OCI-LY3 (cell line): ENCODE results near the gene MACF1.
"Not testable (repeated sequence)": the region's sequence is repeated elsewhere in the genome, so short reads cannot be mapped to it uniquely, and the experiment has no call there.

Source experiments
- H2AFZ ChIP-seq: fragments of 200-600, 300-600 bp; shearing (Covaris generic); 2 replicates; pipeline ENCODE4 v1.6.0; 2014; ENCODE audit warnings: antibody characterized with exemption, low read depth, low read length
- H3K27ac ChIP-seq: fragments of 200-600, 300-600 bp; sonication (generic); 2 replicates; pipeline ENCODE4 v1.5.1; 2014; ENCODE audit warnings: mild to moderate bottlenecking, low read length, moderate library complexity, mixed read lengths
- H3K27me3 ChIP-seq: fragments of 200-600, 300-600 bp; sonication (generic); 2 replicates; pipeline ENCODE4 v1.6.1; 2014; ENCODE audit warnings: low read depth, low read length, mixed read lengths
- H3K36me3 ChIP-seq: fragments of 200-600, 300-600 bp; sonication (generic); replicated peaks from 2 replicates; pipeline ENCODE3; 2014; ENCODE audit warnings: low read depth, low read length, mixed read lengths
- H3K4me1 ChIP-seq: fragments of 300-600, 200-600 bp; sonication (generic); 2 replicates; pipeline ENCODE4 v1.6.1; 2014; ENCODE audit warnings: low read length, mixed read lengths
- H3K4me2 ChIP-seq: fragments of 200-600, 300-600 bp; sonication (generic); 2 replicates; pipeline ENCODE4 v1.6.1; 2014; ENCODE audit warnings: low read length, mixed read lengths
- H3K4me3 ChIP-seq: fragments of 300-600, 200-600 bp; sonication (generic); 2 replicates; pipeline ENCODE4 v1.5.1; 2014; ENCODE audit warnings: antibody characterized with exemption, mild to moderate bottlenecking, low read length, moderate library complexity
- H3K79me2 ChIP-seq: fragments of 300-600, 200-600 bp; shearing (Covaris generic); 2 replicates; pipeline ENCODE4 v1.6.1; 2014; ENCODE audit warnings: mild to moderate bottlenecking, low read length, mixed read lengths
- H3K9ac ChIP-seq: fragments of 300-600, 200-600 bp; shearing (Covaris generic); 2 replicates; pipeline ENCODE4 v1.6.0; 2014; ENCODE audit warnings: mild to moderate bottlenecking, low read length, moderate library complexity
- H3K9me3 ChIP-seq: fragments of 200-600, 300-600 bp; shearing (Covaris generic); 2 replicates; pipeline ENCODE4 v1.6.1; 2014; ENCODE audit warnings: low read length, mixed read lengths; ENCODE audit not compliant: insufficient read depth
- H4K20me1 ChIP-seq: fragments of 200-600, 300-600 bp; sonication (generic); 2 replicates; pipeline ENCODE4 v1.6.1; 2016; ENCODE audit warnings: low read length, mixed read lengths; ENCODE audit not compliant: insufficient read depth
- CTCF ChIP-seq: fragments of 200-600, 300-600 bp; sonication (generic); IDR thresholded peaks from 2 replicates; pipeline ENCODE4 v1.5.1; 2014; ENCODE audit warnings: antibody characterized with exemption, low read length, low read depth
- EZH2phosphoT487 ChIP-seq: fragments of 200-600 bp; shearing (Covaris generic); IDR thresholded peaks from 2 replicates; pipeline ENCODE4 v1.6.1; 2018; ENCODE audit warnings: antibody characterized with exemption, mixed run types, low read depth

Gene MACF1

GRCh38 chr1:39446986-39447567 is 242.6 kb downstream of the MACF1 start:
- H2AFZ ChIP-seq: no peak overlapping the region
- TF ChIP-seq EZH2phosphoT487 (no peak), CTCF (no peak)

GRCh38 chr1:39450041-39450440 is 245.5 kb downstream of the MACF1 start:
- not testable (repeated sequence) for H3K9me3 ChIP-seq, H4K20me1 ChIP-seq, H3K4me3 ChIP-seq, H3K4me1 ChIP-seq, H3K79me2 ChIP-seq, H3K27me3 ChIP-seq, H3K27ac ChIP-seq, H3K4me2 ChIP-seq, H3K9ac ChIP-seq, H2AFZ ChIP-seq
- peaks cover 22% of the 10 kb centered on the region for H3K36me3 ChIP-seq

More at GRCh38 chr1:39446986-39447567, 242.6 kb downstream of the MACF1 start:
- Histone ChIP-seq H3K4me3 (no peak overlapping the region), H3K27me3 (no peaks in the 10 kb centered on the region), H3K79me2 (no peaks in the 10 kb centered on the region), H3K27ac (no peak overlapping the region), H4K20me1 (no peaks in the 10 kb centered on the region), H3K36me3 (peaks cover 28% of the 10 kb centered on the region), H3K9ac (no peak overlapping the region), H3K4me2 (no peak overlapping the region), H3K4me1 (no peaks in the 10 kb centered on the region), H3K9me3 (no peaks in the 10 kb centered on the region)

GRCh38 chr1:39450956-39451606 is 246.6 kb downstream of the MACF1 start:
- peaks cover 23% of the 10 kb centered on the region for H3K36me3 ChIP-seq
- no peak overlapping the region for H3K4me2 ChIP-seq
- no peak overlapping the region for H3K4me3 ChIP-seq
- no peaks in the 10 kb centered on the region for H3K9me3 ChIP-seq
- H3K27ac ChIP-seq: no peak overlapping the region
- H2AFZ ChIP-seq: no peak overlapping the region
- no peaks in the 10 kb centered on the region for H3K4me1 ChIP-seq
- no peaks in the 10 kb centered on the region for H4K20me1 ChIP-seq
- H3K79me2 ChIP-seq: no peaks in the 10 kb centered on the region
- H3K9ac ChIP-seq: no peak overlapping the region
- TF ChIP-seq EZH2phosphoT487: no peak
- TF ChIP-seq CTCF: no peak
- H3K27me3 ChIP-seq: no peaks in the 10 kb centered on the region

- no peak overlapping the region for H3K9ac ChIP-seq
- no peaks in the 10 kb centered on the region for H3K27me3 ChIP-seq
- H3K4me2 ChIP-seq: no peak overlapping the region
- H3K27ac ChIP-seq: no peak overlapping the region
- H3K9me3 ChIP-seq: no peaks in the 10 kb centered on the region
- no peaks in the 10 kb centered on the region for H3K4me1 ChIP-seq
- H3K4me3 ChIP-seq: no peak overlapping the region
- H3K79me2 ChIP-seq: no peaks in the 10 kb centered on the region
- H3K36me3 ChIP-seq: peaks cover 23% of the 10 kb centered on the region
- TF ChIP-seq EZH2phosphoT487: no peak
- H4K20me1 ChIP-seq: no peaks in the 10 kb centered on the region
- no peak overlapping the region for H2AFZ ChIP-seq
Measured at GRCh38 chr1:39452081-39452480, 247.6 kb downstream of the MACF1 start.

DNA sequence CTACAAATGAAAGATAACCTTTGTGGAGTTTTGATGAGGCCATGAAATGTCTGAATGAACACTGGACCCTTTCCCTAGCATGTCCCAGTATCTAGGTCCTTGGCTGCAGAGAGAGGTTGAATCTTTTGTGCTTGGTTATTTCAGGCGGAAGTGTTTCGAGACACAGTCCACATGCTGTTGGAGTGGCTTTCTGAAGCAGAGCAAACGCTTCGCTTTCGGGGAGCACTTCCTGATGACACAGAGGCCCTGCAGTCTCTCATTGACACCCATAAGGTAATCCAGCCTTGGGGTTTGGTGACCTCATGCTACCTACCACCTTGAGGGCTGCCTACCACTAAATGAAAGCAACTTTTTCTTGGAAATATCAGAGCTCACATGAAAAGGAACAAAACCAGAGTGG is 248.0 kb downstream of the MACF1 start:
- no peaks in the 10 kb centered on the region for H4K20me1 ChIP-seq
- no peak overlapping the region for H2AFZ ChIP-seq
- H3K27me3 ChIP-seq: no peaks in the 10 kb centered on the region
- peaks cover 21% of the 10 kb centered on the region for H3K36me3 ChIP-seq
- no peaks in the 10 kb centered on the region for H3K4me1 ChIP-seq
- no peaks in the 10 kb centered on the region for H3K9me3 ChIP-seq
- H3K79me2 ChIP-seq: no peaks in the 10 kb centered on the region
- H3K4me3 ChIP-seq: no peak overlapping the region
- TF ChIP-seq EZH2phosphoT487 (no peak), CTCF (no peak)
- no peak overlapping the region for H3K27ac ChIP-seq
- no peak overlapping the region for H3K9ac ChIP-seq
- H3K4me2 ChIP-seq: no peak overlapping the region
